ENCODE data around the gene CMTR1. TPM values are rescaled to one million over a fixed set of nuclear protein-coding genes. Genes with fewer than 3 reads are reported as not detected.

The CMTR1 gene
- total and polyA plus RNA-seq, 10 of the 15 experiments (the other 5 are each of a cell fraction or from before 2014, with no cell fraction given), result 2.7 to 67.0 (median 46.2) TPM

GRCh38 chr6:37499433-37500293 lies 66.6 kb downstream of the CMTR1 start, which contains the start of gene CCDC167 (continued):
- TF ChIP-seq PRDM15 (CRISPR knock-in tag; IDR thresholded peaks at IDR 0.05) (no peak), HCFC1 (IDR thresholded peaks at IDR 0.05; ENCODE audit: low read length) (peak; percentile 83), SMARCA5 (IDR thresholded peaks at IDR 0.05) (no peak), IRF4 (IDR thresholded peaks at IDR 0.05; ENCODE audit: low read depth, low read length) (no peak), NFIC (IDR thresholded peaks at IDR 0.05; ENCODE audit: low read depth, low read length) (no peak)

GRCh38 chr6:37500294-37500608 lies 67.2 kb downstream of the CMTR1 start:
- RAD21 ChIA-PET (ENCODE audit: unreplicated experiment), result interaction anchor here (0.8 to 5.2 kb wide), 7 partner anchors 9 to 192 kb away, joined by 3 to 19 read pairs (median 4); no protein-coding TSS in a partner anchor
- no peak for FAIRE-seq
- Histone ChIP-seq H4K20me1 (ENCODE audit: control insufficient read depth, insufficient read depth) (no peaks in the 10 kb centered on the region), H3K27me3 (replicated peaks in 1 of 2; ENCODE audit: control insufficient read depth in 2 of 2, insufficient read depth in 2 of 2, low read length in 1 of 2) (no peaks in the 10 kb centered on the region), H3K4me3 (no peak overlapping the region), H3K4me2 (ENCODE audit: control insufficient read depth, insufficient read depth) (peak overlapping the region; percentile 90; the same call in 1 of the 2 replicates), H3K79me2 (ENCODE audit: control insufficient read depth, insufficient read depth, low read length) (peaks cover 27% of the 10 kb centered on the region), H3K4me1 (ENCODE audit: control insufficient read depth, insufficient read depth, low read length) (peaks cover 45% of the 10 kb centered on the region), H3K9ac (ENCODE audit: control insufficient read depth, insufficient read depth, low read length) (0 out of 2 replicates have a peak overlapping the region, but pooled peaks have one; percentile 95), H3K9me3 (replicated peaks; ENCODE audit: control insufficient read depth, insufficient read depth, low read length) (no peaks in the 10 kb centered on the region), H3K36me3 (ENCODE audit: control insufficient read depth in 2 of 2, insufficient read depth in 2 of 2, low read length in 1 of 2) (no peaks in the 10 kb centered on the region), H2AFZ (ENCODE audit: control insufficient read depth, low read depth, low read length) (peak overlapping the region; percentile 100), H3K27ac (ENCODE audit: control insufficient read depth, insufficient read depth) (peak overlapping the region; percentile 92; the same call in 1 of the 2 replicates)
- no TSS peak for BruUV-seq (replicated peaks)
- DNase-seq (ENCODE audit: low read depth, low spot score), result no peak
- CTCF ChIA-PET, result interaction anchor here (1.0 to 3.5 kb wide), 4 partner anchors 29 to 66 kb away, joined by 3 to 19 read pairs (median 6); no protein-coding TSS in a partner anchor
- in situ Hi-C loops (cut with MboI) (no loop called here), intact Hi-C loops (cut with micrococcal nuclease; ENCODE audit: unreplicated experiment) (no loop called here)
- no peak for ATAC-seq
- 24% methylated on average over 4 of the region's 4 CpGs for WGBS (ENCODE audit: insufficient coverage, insufficient replicate concordance, low lambda C conversion rate, missing lambda C conversion rate)
- SMC1A ChIA-PET (ENCODE audit: uncharacterized antibody, unreplicated experiment), result interaction anchor here (0.6 to 5.8 kb wide), 11 partner anchors 8 to 209 kb away, joined by 3 to 33 read pairs (median 5); no protein-coding TSS in a partner anchor
- POLR2A ChIA-PET, result interaction anchor here (0.5 to 1.5 kb wide), 10 partner anchors 9 to 547 kb away, joined by 3 to 7 read pairs (median 4); no protein-coding TSS in a partner anchor
- peak; percentile 19; the same call in 1 of the 2 replicates for TF ChIP-seq SPI1 (IDR thresholded peaks at IDR 0.05; ENCODE audit: borderline replicate concordance, insufficient read depth, low read depth, low read length)
- TF ChIP-seq STAT3 (IDR thresholded peaks at IDR 0.05; ENCODE audit: low read depth, low read length), result no peak
- no peak for TF ChIP-seq BCL3 (IDR thresholded peaks at IDR 0.05; ENCODE audit: borderline replicate concordance, insufficient read depth, low read depth, low read length, poor library complexity, severe bottlenecking)
- no peak for TF ChIP-seq DPF2 (IDR thresholded peaks at IDR 0.05)
- no peak for TF ChIP-seq TCF12 (IDR thresholded peaks at IDR 0.05; ENCODE audit: low read depth, low read length)
- TF ChIP-seq ZBTB40 (IDR thresholded peaks at IDR 0.05; ENCODE audit: borderline replicate concordance), result peak; percentile 73
- no peak for TF ChIP-seq KLF5 (IDR thresholded peaks at IDR 0.05; ENCODE audit: partially characterized antibody)

Measured in GM12878 (cell line).